ENCODE measurements around the gene B3GNT3.

Gene B3GNT3

GRCh38 chr19:17794731-17795494 lies at the start of gene B3GNT3:
B3GNT3 (plus strand) TSS chr19:17795138; CDS start chr19:17807808, 12,670 bp downstream.
- DNase-seq: no peak

- DNase-seq: peak; percentile 96
Observed at GRCh38 chr19:17747205-17748098, 47.5 kb upstream of the B3GNT3 start.

GRCh38 chr19:17748884-17749638 lies 45.9 kb upstream of the B3GNT3 start:
- DNase-seq: no peak

GRCh38 chr19:17749912-17750317 lies 45.0 kb upstream of the B3GNT3 start:
- DNase-seq: peak; percentile 59

- peak; percentile 86 for DNase-seq
Observed at GRCh38 chr19:17751103-17751911, 43.6 kb upstream of the B3GNT3 start, which contains the start of gene FCHO1. FCHO1 (plus strand) TSS chr19:17751477; CDS start chr19:17755165, 3,688 bp downstream.

GRCh38 chr19:17751912-17752273 lies 43.0 kb upstream of the B3GNT3 start:
- no peak for DNase-seq

- no peak for DNase-seq
Observed at GRCh38 chr19:17752865-17753639, 41.9 kb upstream of the B3GNT3 start.

- DNase-seq: no peak
Observed at GRCh38 chr19:17753976-17754375, 41.0 kb upstream of the B3GNT3 start.

- no peak for DNase-seq
Observed at GRCh38 chr19:17754634-17755442, 40.1 kb upstream of the B3GNT3 start.

GRCh38 chr19:17755443-17755890 lies 39.5 kb upstream of the B3GNT3 start:
- DNase-seq: no peak

- peak; percentile 33 for DNase-seq
Observed at GRCh38 chr19:17755977-17756670, 38.8 kb upstream of the B3GNT3 start.

GRCh38 chr19:17757125-17757524 lies 37.8 kb upstream of the B3GNT3 start:
- DNase-seq: no peak

- no peak for DNase-seq
Observed at GRCh38 chr19:17758515-17758914, 36.4 kb upstream of the B3GNT3 start.

GRCh38 chr19:17761148-17761547 lies 33.8 kb upstream of the B3GNT3 start:
- no peak for DNase-seq

GRCh38 chr19:17762505-17763229 lies 32.3 kb upstream of the B3GNT3 start:
- peak; percentile 38 for DNase-seq

GRCh38 chr19:17764348-17764747 lies 30.6 kb upstream of the B3GNT3 start:
- DNase-seq: no peak

GRCh38 chr19:17765069-17765618 lies 29.8 kb upstream of the B3GNT3 start:
- no peak for DNase-seq

GRCh38 chr19:17766543-17767131 lies 28.3 kb upstream of the B3GNT3 start:
- DNase-seq: no peak
